A673 (cell line): Measurements from ENCODE around the gene EFCAB6.

Source experiments
- CTCF ChIP-seq: fragments of 300-800, 200-600 bp; sonication (generic); conservative IDR thresholded peaks from 2 replicates; pipeline ENCODE4 v1.5.1; 2017; ENCODE audit warnings: low read depth, mild to moderate bottlenecking, antibody characterized with exemption, low read length, moderate library complexity, mixed read lengths
- EZH2 ChIP-seq: fragments of 200-600 bp; sonication (generic); IDR thresholded peaks from 2 replicates; pipeline ENCODE4 v1.6.1; 2017; ENCODE audit warnings: borderline replicate concordance, low read depth, mild to moderate bottlenecking, mixed read lengths, antibody characterized with exemption, low read length; ENCODE audit not compliant: poor library complexity, severe bottlenecking

- TF ChIP-seq CTCF: no peak
- TF ChIP-seq EZH2: no peak
Measured at GRCh38 chr22:43851979-43852307, 39.8 kb upstream of the EFCAB6 start.
